ENCODE measurements around the gene THRAP3.
A peak's percentile ranks its signal among the peaks of the same experiment; 100 is the strongest.
"Not testable (repeated sequence)": the region's sequence is repeated elsewhere in the genome, so short reads cannot be mapped to it uniquely, and the experiment has no call there.

The THRAP3 gene

GRCh38 chr1:36223996-36224536 lies at the start of gene THRAP3:
THRAP3 (plus strand) TSS chr1:36224443; CDS start chr1:36282564, 58,121 bp downstream.
- peak; percentile 100 for DNase-seq (ENCODE audit: low read depth)

- DNase-seq (ENCODE audit: low read depth), result no peak
These were observed 49.5 kb upstream of the THRAP3 start for GRCh38 chr1:36174713-36175112.

- DNase-seq (ENCODE audit: low read depth), result peak; percentile 60
These were observed 48.8 kb upstream of the THRAP3 start for GRCh38 chr1:36175137-36176095.

- DNase-seq (ENCODE audit: low read depth), result no peak
These were observed 47.9 kb upstream of the THRAP3 start for GRCh38 chr1:36176106-36176949.

GRCh38 chr1:36177589-36178431 lies 46.4 kb upstream of the THRAP3 start:
- no peak for DNase-seq (ENCODE audit: low read depth)

- no peak for DNase-seq (ENCODE audit: low read depth)
These were observed 45.6 kb upstream of the THRAP3 start for GRCh38 chr1:36178471-36179219.

- DNase-seq (ENCODE audit: low read depth), result no peak
These were observed 45.0 kb upstream of the THRAP3 start for GRCh38 chr1:36179220-36179600.

GRCh38 chr1:36182734-36183133 lies 41.5 kb upstream of the THRAP3 start:
- no peak for DNase-seq (ENCODE audit: low read depth)

GRCh38 chr1:36183309-36183856 lies 40.9 kb upstream of the THRAP3 start:
- peak; percentile 24 for DNase-seq (ENCODE audit: low read depth)

GRCh38 chr1:36187800-36188593 lies 36.2 kb upstream of the THRAP3 start:
- DNase-seq (ENCODE audit: low read depth), result peak; percentile 94

- DNase-seq (ENCODE audit: low read depth), result not testable (repeated sequence)
These were observed 27.4 kb upstream of the THRAP3 start for GRCh38 chr1:36196805-36197204.

GRCh38 chr1:36198641-36199040 lies 25.6 kb upstream of the THRAP3 start:
- DNase-seq (ENCODE audit: low read depth), result no peak

GRCh38 chr1:36199934-36200741 lies 24.1 kb upstream of the THRAP3 start:
- peak; percentile 23 for DNase-seq (ENCODE audit: low read depth)

GRCh38 chr1:36203027-36203553 lies 21.2 kb upstream of the THRAP3 start:
- DNase-seq (ENCODE audit: low read depth), result no peak

GRCh38 chr1:36203554-36204346 lies 20.5 kb upstream of the THRAP3 start:
- DNase-seq (ENCODE audit: low read depth), result peak; percentile 70

- peak; percentile 51 for DNase-seq (ENCODE audit: low read depth)
These were observed 19.8 kb upstream of the THRAP3 start for GRCh38 chr1:36204347-36204909.

- DNase-seq (ENCODE audit: low read depth), result no peak
These were observed 17.9 kb upstream of the THRAP3 start for GRCh38 chr1:36206323-36206858.

Measured in EH (cell line).